GM18502 (cell line): ENCODE results near the gene MB21D2.
"Not testable (repeated sequence)": the region's sequence is repeated elsewhere in the genome, so short reads cannot be mapped to it uniquely, and the experiment has no call there.

ENCODE experiments used
- ATAC-seq: cut with Tn5 transposase; IDR thresholded peaks from one replicate; pipeline ENCODE4 v1.9.1; 2021; ENCODE audit warnings: mild to moderate bottlenecking; ENCODE audit not compliant: unreplicated experiment, poor library complexity

Gene MB21D2

GRCh38 chr3:192817053-192817452, 100.6 kb downstream of the MB21D2 start:
- peak; percentile 39 for ATAC-seq

GRCh38 chr3:192816351-192816750, 101.3 kb downstream of the MB21D2 start:
- no peak for ATAC-seq

- ATAC-seq: peak; percentile 49
These were observed 104.8 kb downstream of the MB21D2 start for GRCh38 chr3:192812743-192813383.

- no peak for ATAC-seq
These were observed 111.9 kb downstream of the MB21D2 start for GRCh38 chr3:192805711-192806110.

- no peak for ATAC-seq
These were observed 113.2 kb downstream of the MB21D2 start for GRCh38 chr3:192804502-192804901.

GRCh38 chr3:192802957-192803899, 114.4 kb downstream of the MB21D2 start:
- ATAC-seq: peak; percentile 81

GRCh38 chr3:192801985-192802384, 115.7 kb downstream of the MB21D2 start:
- no peak for ATAC-seq

GRCh38 chr3:192799721-192800120, 117.9 kb downstream of the MB21D2 start:
- no peak for ATAC-seq

GRCh38 chr3:192795021-192795420, 122.6 kb downstream of the MB21D2 start:
- ATAC-seq: no peak

GRCh38 chr3:192794216-192794615, 123.4 kb downstream of the MB21D2 start:
- ATAC-seq: no peak

- not testable (repeated sequence) for ATAC-seq
These were observed 128.7 kb downstream of the MB21D2 start for GRCh38 chr3:192788816-192789515.

- ATAC-seq: no peak
These were observed 139.1 kb downstream of the MB21D2 start for GRCh38 chr3:192778508-192778907.

- not testable (repeated sequence) for ATAC-seq
These were observed 143.3 kb downstream of the MB21D2 start for GRCh38 chr3:192774341-192774740.

- no peak for ATAC-seq
These were observed 145.3 kb downstream of the MB21D2 start for GRCh38 chr3:192772240-192772894.

- ATAC-seq: no peak
These were observed 159.0 kb downstream of the MB21D2 start for GRCh38 chr3:192758654-192759053.

GRCh38 chr3:192751148-192751547, 166.5 kb downstream of the MB21D2 start:
- no peak for ATAC-seq

- ATAC-seq: no peak
These were observed 167.5 kb downstream of the MB21D2 start for GRCh38 chr3:192750201-192750600.

GRCh38 chr3:192747746-192748145, 169.9 kb downstream of the MB21D2 start:
- no peak for ATAC-seq

GRCh38 chr3:192747145-192747544, 170.5 kb downstream of the MB21D2 start:
- ATAC-seq: no peak
